Prostate gland (tissue), 2 donors: ENCODE data around the gene ARFIP2.
A peak's percentile ranks its signal among the peaks of the same experiment; 100 is the strongest.

Experiments
- CTCF ChIP-seq, 4 experiments: fragments of 200-600 bp in 2 of 4; fragments of 450-650 bp in 2 of 4; sonication (generic) in 2 of 4; IDR thresholded peaks; 1 replicate in 3 of 4; 2 replicates in 1 of 4; pipeline ENCODE4 v1.5.1; 2016 to 2019; ENCODE audit warnings: antibody characterized with exemption in 4 of 4, mild to moderate bottlenecking in 2 of 4, moderate library complexity in 2 of 4
- POLR2AphosphoS5 ChIP-seq: sonication (generic); formaldehyde crosslinking; IDR thresholded peaks from one replicate; pipeline ENCODE4 v1.6.1; 2017; ENCODE audit warnings: antibody characterized with exemption

- peak; percentile 74 for TF ChIP-seq POLR2AphosphoS5
- TF ChIP-seq CTCF (IDR thresholded peaks at IDR 0.05): peak in 2 of 4 experiments; percentile 22 to 30
Measured at GRCh38 chr11:6473451-6474412, 7.4 kb downstream of the ARFIP2 start, which contains the start of gene TRIM3.
